Activated naive CD4-positive, alpha-beta T cell treated with anti-CD3 and anti-CD28 coated beads, Interleukin-2, amount 50 U/mL, for 24 hours (primary cell): Measurements from ENCODE around the gene KLHDC3.
"Not testable (repeated sequence)": the region's sequence is repeated elsewhere in the genome, so short reads cannot be mapped to it uniquely, and the experiment has no call there.

ENCODE experiments used
- H3K27ac Mint-ChIP-seq: one replicate; pipeline ENCODE4 v1.8.0; 2021; ENCODE audit warnings: mild to moderate bottlenecking, mixed read lengths
- H3K27me3 Mint-ChIP-seq: one replicate; pipeline ENCODE4 v1.8.0; 2021; ENCODE audit warnings: mixed read lengths
- H3K36me3 Mint-ChIP-seq: one replicate; pipeline ENCODE4 v1.8.0; 2021; ENCODE audit warnings: mixed read lengths
- H3K4me1 Mint-ChIP-seq: one replicate; pipeline ENCODE4 v1.8.0; 2021; ENCODE audit warnings: mixed read lengths
- H3K4me3 Mint-ChIP-seq: one replicate; pipeline ENCODE4 v1.8.0; 2021; ENCODE audit warnings: mild to moderate bottlenecking, mixed read lengths
- H3K9me3 Mint-ChIP-seq: one replicate; pipeline ENCODE4 v1.8.0; 2021; ENCODE audit warnings: mixed read lengths

The KLHDC3 gene

DNA sequence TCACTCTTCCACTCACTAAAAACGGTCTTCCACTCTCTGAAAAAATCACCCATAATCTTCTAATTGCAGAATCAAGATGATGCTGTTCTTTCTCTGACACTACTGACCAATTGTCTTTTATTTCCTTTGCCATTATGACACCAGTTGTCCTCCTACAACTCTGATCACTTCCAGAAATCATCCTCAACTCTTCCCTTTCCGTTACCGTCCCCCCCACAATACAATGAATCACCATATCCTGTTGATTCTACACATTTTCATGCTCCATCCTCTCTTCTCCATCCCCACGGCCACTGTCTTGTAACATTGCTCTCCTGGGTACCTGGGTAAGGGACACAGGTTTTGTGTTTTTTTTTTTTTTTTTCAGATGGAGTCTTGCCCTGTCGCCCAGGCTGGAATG is 32.2 kb upstream of the KLHDC3 start:
- peaks cover 61% of the 10 kb centered on the region for H3K4me1 Mint-ChIP-seq
- no peak overlapping the region for H3K4me3 Mint-ChIP-seq
- H3K27me3 Mint-ChIP-seq, result no peaks in the 10 kb centered on the region
- H3K36me3 Mint-ChIP-seq, result peaks cover 1% of the 10 kb centered on the region
- H3K9me3 Mint-ChIP-seq, result no peaks in the 10 kb centered on the region
- H3K27ac Mint-ChIP-seq, result peak overlapping the region; percentile 90

DNA sequence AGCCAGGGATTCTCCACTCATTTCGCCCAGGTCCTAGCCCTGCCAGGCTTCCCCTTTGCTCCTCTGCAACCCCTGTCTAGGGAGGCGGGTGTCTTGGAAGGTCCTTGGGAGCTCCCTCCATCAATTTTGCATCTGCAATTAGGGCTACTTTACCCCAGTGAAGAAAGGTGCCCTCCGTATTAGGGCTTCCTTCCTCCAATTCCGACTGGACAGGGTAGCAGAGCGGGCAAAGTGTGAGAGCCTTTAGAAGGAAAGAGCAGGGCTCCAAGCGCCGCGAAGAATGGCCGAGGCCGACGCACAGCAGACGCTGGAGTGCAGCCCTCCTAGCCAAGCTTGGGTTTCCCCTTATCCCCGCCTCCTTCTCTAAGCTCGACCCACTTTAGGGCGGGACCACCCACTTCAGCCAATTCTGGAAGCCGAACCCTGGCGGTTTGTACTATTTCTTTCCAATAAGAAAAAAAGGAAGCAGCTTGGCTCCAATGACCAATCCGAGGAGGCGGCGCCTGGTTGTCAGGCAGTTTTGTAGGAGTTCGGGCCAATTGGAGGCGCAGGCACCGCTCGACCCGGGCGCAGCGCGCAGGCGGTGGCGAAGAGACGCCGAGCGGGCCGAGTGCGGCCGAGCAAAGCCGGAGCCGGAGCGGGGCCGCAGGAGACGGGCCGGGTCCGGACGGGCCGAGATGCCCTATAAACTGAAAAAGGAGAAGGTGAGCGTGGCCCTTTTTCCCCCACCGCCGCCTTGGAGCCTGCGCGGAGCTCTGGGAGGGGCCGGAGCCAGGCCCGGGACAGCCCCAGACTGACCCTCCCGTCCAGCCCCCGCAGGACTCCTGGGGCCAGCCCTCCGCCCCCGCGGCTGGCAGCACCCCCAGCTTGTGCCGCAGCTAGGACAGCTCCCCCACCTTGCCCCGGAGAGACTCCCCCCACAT is 29.8 kb upstream of the KLHDC3 start, which contains the start of gene PPP2R5D:
Gene PPP2R5D (plus strand): TSS at position 570 of the 923 bp plus-strand sequence. CDS start 108 bp downstream, at position 678.
- Mint-ChIP-seq H3K9me3 (no peaks in the 10 kb centered on the region), H3K4me1 (peaks cover 69% of the 10 kb centered on the region), H3K4me3 (peak within 1 kb of the TSS; percentile 87)

DNA sequence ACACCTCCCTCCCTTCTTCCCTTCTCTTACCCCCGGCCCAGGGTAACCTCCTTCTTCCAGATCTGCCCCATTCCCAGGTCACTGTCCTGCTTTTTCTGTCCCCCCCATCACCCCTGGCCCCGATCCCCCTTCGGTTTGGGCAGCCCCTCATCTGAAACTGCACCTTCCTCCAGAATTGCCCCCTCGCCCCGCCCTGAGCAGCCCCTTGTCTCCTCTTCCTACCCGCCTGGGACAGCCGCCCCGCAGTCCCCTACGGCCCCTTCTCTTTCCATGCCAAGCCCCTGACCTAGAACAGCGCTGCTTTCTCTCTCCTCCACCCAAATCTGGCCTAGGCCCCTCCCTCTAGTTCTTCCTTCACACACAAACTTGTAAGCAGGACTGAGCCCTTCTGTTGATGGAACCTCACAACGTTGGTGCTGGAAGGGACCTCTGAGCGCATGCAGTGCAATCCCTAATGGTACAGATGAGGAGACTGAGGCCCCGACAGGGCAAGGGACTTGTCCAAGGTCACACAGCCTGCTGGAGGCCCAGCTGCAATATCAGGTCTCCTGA is 29.0 kb upstream of the KLHDC3 start:
- no peaks in the 10 kb centered on the region for H3K9me3 Mint-ChIP-seq
- peak overlapping the region; percentile 88 for H3K27ac Mint-ChIP-seq
- H3K27me3 Mint-ChIP-seq, result no peaks in the 10 kb centered on the region
- H3K4me3 Mint-ChIP-seq, result peak overlapping the region; percentile 87
- H3K36me3 Mint-ChIP-seq, result peaks cover 2% of the 10 kb centered on the region
- peaks cover 66% of the 10 kb centered on the region for H3K4me1 Mint-ChIP-seq

More for the DNA sequence above, 29.8 kb upstream of the KLHDC3 start, which contains the start of gene PPP2R5D:
- H3K36me3 Mint-ChIP-seq, result peaks cover under 1% of the 10 kb centered on the region
- no peaks in the 10 kb centered on the region for H3K27me3 Mint-ChIP-seq
- H3K27ac Mint-ChIP-seq, result peak within 1 kb of the TSS; percentile 92

DNA sequence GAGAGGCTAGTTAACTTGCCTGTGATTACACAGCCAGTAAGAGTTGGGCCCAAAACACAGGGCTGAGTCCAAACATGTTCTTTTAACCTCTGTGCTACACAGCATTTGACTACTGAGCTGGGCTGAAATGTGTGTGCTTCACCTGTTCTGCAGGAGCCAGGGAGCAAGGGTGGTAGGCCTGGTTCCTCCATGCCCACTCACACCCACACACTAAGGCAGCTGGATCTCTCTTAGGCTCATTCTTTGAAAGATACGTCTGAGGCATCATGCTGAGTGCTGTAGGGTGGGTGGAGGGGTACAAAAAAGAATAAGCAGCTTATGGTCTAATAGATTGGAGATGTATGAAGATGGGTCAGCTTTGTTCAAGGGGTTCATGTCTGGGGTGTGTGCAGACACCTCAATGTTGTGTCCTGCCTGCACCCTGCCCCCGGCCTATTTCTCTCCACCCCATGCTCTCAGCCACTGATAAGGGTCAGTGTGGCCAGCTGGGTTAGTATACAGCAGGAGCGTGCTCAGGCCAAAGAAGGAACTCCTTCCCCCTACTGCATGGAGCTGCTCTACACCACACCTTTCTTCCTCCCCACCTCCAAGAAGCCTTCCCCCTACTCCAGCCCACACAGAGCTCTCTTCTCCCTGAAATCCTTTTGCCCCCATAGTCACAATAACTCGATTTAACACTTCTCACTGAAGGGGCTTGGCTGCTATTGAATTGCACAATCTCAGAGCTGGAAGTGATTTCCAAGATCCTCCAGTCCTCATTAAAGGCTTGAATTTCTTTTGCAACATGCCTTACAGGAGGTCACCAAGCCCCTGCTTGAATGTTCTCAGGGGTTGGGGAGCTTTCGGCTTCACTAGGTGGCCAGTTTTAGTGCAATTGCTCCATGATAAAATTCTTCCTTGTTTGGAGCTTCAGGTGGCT is 26.3 kb upstream of the KLHDC3 start:
- Mint-ChIP-seq H3K4me3 (no peak overlapping the region), H3K27ac (no peak overlapping the region), H3K36me3 (peaks cover 6% of the 10 kb centered on the region), H3K4me1 (peaks cover 58% of the 10 kb centered on the region), H3K9me3 (no peaks in the 10 kb centered on the region), H3K27me3 (no peaks in the 10 kb centered on the region)

DNA sequence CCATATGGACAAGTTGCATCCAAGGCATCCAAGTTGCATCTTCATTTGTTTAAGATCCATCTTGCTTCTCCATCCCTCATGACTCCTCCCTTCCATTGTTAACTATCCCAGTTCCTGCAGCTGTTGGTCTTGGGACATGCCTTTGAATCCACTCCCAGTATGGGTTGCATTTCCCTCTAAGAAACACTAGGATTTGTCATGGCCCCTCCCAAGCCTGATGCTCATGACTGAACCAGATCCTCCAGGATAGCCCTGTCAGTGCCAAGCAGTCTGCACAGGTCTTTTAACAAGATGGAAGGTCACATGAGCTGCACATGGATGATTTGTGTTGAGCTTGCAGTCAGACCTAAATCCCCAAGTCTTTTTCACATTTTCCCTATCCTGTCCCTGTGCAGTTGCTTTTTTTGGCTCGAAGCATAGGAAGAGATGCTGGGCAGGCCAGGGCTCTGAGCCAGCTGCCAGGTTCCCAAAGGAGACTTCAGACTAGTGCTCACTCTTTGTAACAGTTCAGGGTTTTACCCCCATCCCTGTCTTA is 25.5 kb upstream of the KLHDC3 start:
- no peak overlapping the region for H3K27ac Mint-ChIP-seq
- H3K9me3 Mint-ChIP-seq, result no peaks in the 10 kb centered on the region
- no peaks in the 10 kb centered on the region for H3K27me3 Mint-ChIP-seq
- no peak overlapping the region for H3K4me3 Mint-ChIP-seq
- H3K36me3 Mint-ChIP-seq, result peaks cover 6% of the 10 kb centered on the region
- H3K4me1 Mint-ChIP-seq, result peaks cover 60% of the 10 kb centered on the region

DNA sequence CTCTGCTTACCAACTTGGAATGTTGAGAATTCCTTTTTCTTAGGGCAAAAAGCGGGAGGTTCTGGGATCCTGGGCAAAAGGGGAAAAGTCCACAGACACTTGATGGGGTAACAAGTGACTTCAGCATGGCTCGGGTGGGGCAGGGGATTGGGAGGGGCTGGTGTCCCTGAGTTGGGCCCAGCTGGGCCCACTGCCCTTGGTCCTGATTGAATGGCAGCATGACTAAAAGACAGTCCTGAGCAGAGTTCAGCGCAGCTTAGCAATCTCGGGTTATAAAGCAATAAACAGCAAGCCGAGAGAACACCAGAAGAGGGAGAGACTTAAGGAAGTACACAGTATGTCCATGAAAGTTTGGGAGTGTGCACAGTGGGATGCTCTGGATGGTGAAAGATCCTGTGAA is 24.1 kb upstream of the KLHDC3 start:
- Mint-ChIP-seq H3K9me3 (no peaks in the 10 kb centered on the region), H3K27me3 (no peaks in the 10 kb centered on the region), H3K36me3 (peaks cover 6% of the 10 kb centered on the region), H3K27ac (no peak overlapping the region), H3K4me1 (peaks cover 54% of the 10 kb centered on the region), H3K4me3 (no peak overlapping the region)

DNA sequence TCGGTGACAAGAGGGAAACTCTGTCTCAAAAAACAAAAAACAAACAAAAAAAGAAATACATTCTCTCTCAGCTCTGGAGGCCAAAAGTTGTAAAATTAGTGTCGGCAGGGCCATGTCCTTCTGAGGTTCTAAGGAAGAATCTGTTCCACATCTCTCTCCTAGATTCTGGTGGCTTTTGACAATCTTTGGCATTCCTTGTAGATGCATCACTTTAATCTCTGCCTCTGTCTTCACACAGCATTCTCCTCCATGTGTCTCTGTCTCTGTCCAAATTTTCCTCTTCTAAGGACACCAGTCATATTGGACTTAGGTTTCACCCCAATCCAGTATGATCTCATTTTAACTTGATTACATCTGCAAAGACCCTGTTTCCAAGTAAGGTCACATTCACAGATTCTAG is 20.6 kb upstream of the KLHDC3 start:
- peaks cover 19% of the 10 kb centered on the region for H3K4me1 Mint-ChIP-seq
- H3K27me3 Mint-ChIP-seq, result no peaks in the 10 kb centered on the region
- no peak overlapping the region for H3K4me3 Mint-ChIP-seq
- H3K27ac Mint-ChIP-seq, result peak overlapping the region; percentile 32
- H3K36me3 Mint-ChIP-seq, result peaks cover 8% of the 10 kb centered on the region
- no peaks in the 10 kb centered on the region for H3K9me3 Mint-ChIP-seq

DNA sequence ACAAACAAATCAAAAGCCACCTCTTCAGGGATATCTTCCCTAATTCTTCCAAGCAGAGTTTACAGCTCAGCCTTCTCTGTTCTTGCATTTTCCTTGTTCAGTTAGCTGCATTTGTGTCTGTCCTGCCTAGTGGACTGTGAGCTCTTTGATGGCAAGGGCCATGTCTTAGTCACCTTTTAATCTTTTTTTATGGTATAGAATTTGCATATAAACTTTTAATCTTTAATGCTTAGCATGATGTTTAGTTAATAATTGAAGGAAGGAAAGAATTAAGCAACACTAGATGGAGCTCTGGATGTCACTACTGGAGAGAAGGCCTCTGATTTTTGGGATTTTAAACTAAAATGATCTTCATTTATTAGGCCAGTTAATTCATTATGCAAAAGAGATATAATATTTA is 17.5 kb upstream of the KLHDC3 start:
- H3K9me3 Mint-ChIP-seq, result no peaks in the 10 kb centered on the region
- H3K27ac Mint-ChIP-seq, result no peak overlapping the region
- no peaks in the 10 kb centered on the region for H3K27me3 Mint-ChIP-seq
- no peak overlapping the region for H3K4me3 Mint-ChIP-seq
- H3K4me1 Mint-ChIP-seq, result peaks cover 5% of the 10 kb centered on the region
- peaks cover 4% of the 10 kb centered on the region for H3K36me3 Mint-ChIP-seq

DNA sequence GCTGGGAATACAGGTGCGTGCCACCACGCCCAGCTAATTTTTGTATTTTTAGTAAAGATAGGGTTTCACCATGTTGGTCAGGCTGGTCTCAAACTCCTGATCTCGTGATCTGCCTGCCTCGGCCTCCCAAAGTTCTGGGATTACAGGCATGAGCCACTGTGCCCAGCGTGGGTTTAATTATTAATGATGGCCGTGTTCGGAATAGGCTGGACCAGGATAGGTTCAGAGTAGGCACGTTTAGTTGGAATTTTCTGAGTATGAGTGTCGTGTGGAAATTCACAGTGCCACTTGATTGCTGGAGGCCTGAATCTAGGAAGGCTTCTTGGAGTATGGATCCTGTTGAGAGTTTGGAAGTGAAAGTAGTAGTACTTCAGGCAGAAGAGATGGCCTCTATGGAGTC is 15.8 kb upstream of the KLHDC3 start:
- not testable (repeated sequence) for H3K36me3 Mint-ChIP-seq, H3K4me3 Mint-ChIP-seq, H3K27ac Mint-ChIP-seq, H3K27me3 Mint-ChIP-seq, H3K9me3 Mint-ChIP-seq, H3K4me1 Mint-ChIP-seq

DNA sequence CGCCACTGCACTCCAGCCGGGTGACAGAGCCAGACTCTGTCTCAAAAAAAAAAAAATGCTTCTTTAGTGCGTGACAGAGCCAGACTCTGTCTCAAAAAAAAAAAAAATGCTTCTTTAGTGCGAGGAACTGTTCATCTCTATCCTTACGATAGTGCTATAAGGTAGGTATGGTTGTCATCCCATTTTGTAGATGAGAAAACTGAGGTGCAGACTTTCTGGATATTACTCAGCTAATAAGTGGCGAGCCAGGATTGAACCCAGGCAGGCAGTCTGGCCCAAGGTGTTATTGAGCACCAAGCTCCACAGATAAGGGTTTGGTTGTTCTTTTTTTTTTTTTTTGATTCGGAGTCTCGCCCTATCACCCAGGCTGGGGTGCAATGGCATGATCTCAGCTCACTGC is 12.2 kb upstream of the KLHDC3 start:
- H3K4me1 Mint-ChIP-seq, result peaks cover 4% of the 10 kb centered on the region
- H3K27me3 Mint-ChIP-seq, result no peaks in the 10 kb centered on the region
- peaks cover 2% of the 10 kb centered on the region for H3K36me3 Mint-ChIP-seq
- H3K9me3 Mint-ChIP-seq, result no peaks in the 10 kb centered on the region
- no peak overlapping the region for H3K27ac Mint-ChIP-seq
- H3K4me3 Mint-ChIP-seq, result no peak overlapping the region

DNA sequence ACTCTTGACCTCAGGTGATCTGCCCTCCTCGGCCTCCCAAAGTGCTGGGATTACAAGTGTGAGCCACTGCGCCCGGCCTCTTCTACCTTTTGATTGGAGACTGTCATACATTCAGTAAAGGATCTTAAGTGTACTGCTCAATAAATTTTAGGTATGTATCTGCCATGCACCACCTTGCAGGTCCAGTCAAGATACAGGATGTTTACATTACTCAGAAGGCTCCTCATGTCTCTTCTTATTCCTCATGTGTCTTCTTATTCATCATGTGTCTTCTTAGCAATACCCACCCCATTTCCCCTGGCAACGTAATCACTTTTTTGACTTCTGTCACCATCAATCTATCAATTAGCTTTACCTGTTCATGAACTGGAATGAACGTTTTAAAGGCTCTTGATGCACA is 8.2 kb upstream of the KLHDC3 start:
- peaks cover 4% of the 10 kb centered on the region for H3K36me3 Mint-ChIP-seq
- H3K4me3 Mint-ChIP-seq, result no peak overlapping the region
- peaks cover 10% of the 10 kb centered on the region for H3K4me1 Mint-ChIP-seq
- H3K27ac Mint-ChIP-seq, result no peak overlapping the region
- no peaks in the 10 kb centered on the region for H3K27me3 Mint-ChIP-seq
- no peaks in the 10 kb centered on the region for H3K9me3 Mint-ChIP-seq

DNA sequence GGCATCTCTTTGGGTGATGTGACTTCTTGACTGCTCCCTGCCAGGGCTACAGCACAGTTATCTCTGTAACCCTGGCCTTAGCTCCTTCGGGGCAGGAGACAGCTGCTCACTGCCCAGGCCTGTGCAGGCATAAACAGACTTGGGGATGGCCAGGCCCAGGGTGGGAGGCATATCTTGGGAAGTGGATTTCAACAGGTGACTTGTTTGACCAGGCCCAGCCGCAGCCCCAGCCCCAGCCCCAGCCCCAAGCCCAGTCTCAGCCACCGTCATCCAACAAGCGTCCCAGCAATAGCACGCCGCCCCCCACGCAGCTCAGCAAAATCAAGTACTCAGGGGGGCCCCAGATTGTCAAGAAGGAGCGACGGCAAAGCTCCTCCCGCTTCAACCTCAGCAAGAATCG is 7.8 kb upstream of the KLHDC3 start:
- no peaks in the 10 kb centered on the region for H3K9me3 Mint-ChIP-seq
- no peaks in the 10 kb centered on the region for H3K27me3 Mint-ChIP-seq
- H3K36me3 Mint-ChIP-seq, result peaks cover 3% of the 10 kb centered on the region
- peaks cover 10% of the 10 kb centered on the region for H3K4me1 Mint-ChIP-seq
- H3K27ac Mint-ChIP-seq, result no peak overlapping the region
- no peak overlapping the region for H3K4me3 Mint-ChIP-seq

DNA sequence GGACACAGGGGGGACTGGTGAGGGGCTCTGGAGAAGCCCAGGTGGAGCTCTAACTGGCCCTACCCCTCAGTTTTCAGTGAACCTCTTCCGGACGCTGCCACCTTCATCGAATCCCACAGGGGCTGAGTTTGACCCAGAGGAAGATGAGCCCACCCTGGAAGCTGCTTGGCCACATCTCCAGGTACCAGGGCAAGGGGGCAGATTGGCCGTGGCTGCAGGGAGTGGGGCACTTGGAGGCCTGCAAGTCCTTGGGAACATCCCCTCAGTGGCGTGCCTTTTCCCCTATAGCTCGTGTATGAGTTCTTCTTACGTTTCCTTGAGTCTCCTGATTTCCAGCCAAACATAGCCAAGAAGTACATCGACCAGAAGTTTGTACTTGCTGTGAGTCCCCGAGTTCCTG is 6.9 kb upstream of the KLHDC3 start:
- Mint-ChIP-seq H3K36me3 (peaks cover 6% of the 10 kb centered on the region), H3K27me3 (no peaks in the 10 kb centered on the region), H3K9me3 (no peaks in the 10 kb centered on the region), H3K4me1 (peaks cover 18% of the 10 kb centered on the region), H3K4me3 (no peak overlapping the region), H3K27ac (no peak overlapping the region)

DNA sequence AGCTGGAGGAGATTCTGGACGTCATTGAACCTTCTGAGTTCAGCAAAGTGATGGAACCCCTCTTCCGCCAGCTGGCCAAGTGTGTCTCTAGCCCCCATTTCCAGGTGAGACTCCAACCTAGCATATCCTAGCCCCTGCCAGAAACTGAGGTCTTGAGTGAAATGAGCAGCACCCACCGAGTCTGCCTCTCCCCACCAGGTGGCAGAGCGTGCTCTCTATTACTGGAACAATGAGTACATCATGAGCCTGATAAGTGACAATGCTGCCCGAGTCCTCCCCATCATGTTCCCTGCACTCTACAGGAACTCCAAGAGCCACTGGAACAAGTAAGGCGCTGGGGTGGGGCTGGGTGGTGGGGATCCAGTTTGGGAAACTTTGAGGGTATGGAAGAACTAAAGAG is 4.9 kb upstream of the KLHDC3 start:
- no peaks in the 10 kb centered on the region for H3K9me3 Mint-ChIP-seq
- no peak overlapping the region for H3K4me3 Mint-ChIP-seq
- H3K4me1 Mint-ChIP-seq, result peaks cover 38% of the 10 kb centered on the region
- no peak overlapping the region for H3K27ac Mint-ChIP-seq
- H3K27me3 Mint-ChIP-seq, result no peaks in the 10 kb centered on the region
- peaks cover 6% of the 10 kb centered on the region for H3K36me3 Mint-ChIP-seq

DNA sequence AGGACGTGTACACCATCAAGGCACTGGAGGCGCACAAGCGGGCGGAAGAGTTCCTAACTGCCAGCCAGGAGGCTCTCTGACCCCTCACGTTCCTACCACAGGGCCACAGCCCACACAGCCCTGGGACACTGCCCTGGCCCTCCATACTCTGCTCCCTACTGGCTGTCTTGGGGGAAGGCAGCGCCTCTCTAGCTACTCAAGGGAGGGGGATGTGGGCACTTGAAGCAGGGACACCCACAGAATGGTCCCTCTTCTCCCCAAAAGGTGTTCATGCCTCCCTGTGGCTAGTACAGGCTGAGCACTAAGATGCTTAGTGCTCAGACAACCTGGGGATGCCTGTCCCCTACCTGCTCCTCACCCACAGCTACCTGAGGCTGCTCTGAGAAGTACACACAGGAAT is 2.8 kb upstream of the KLHDC3 start:
- Mint-ChIP-seq H3K9me3 (no peaks in the 10 kb centered on the region), H3K4me1 (peaks cover 52% of the 10 kb centered on the region), H3K4me3 (no peak overlapping the region), H3K27ac (no peak overlapping the region), H3K27me3 (no peaks in the 10 kb centered on the region), H3K36me3 (peaks cover 6% of the 10 kb centered on the region)
